NCI-H345 (cell line): ENCODE measurements around the gene CTNNB1.

ENCODE experiments used
- DNase-seq: peaks from one replicate; lab custom pipeline; 2025; lab: John Stamatoyannopoulos, UW

CTNNB1 gene

GRCh38 chr3:41192885-41193284, 6.4 kb upstream of the CTNNB1 start:
- no peak for DNase-seq

GRCh38 chr3:41193794-41194539, 5.3 kb upstream of the CTNNB1 start:
- DNase-seq: no peak

GRCh38 chr3:41194701-41195100, 4.6 kb upstream of the CTNNB1 start:
- DNase-seq: no peak

- DNase-seq: no peak
Observed at GRCh38 chr3:41195946-41196345, 3.4 kb upstream of the CTNNB1 start.

GRCh38 chr3:41196499-41197410, 2.5 kb upstream of the CTNNB1 start:
- DNase-seq: no peak

- no peak for DNase-seq
Observed at GRCh38 chr3:41198046-41198445, 1.3 kb upstream of the CTNNB1 start.

- peak; percentile 14 for DNase-seq
Observed at GRCh38 chr3:41198526-41198925, 779 bp upstream of the CTNNB1 start.

GRCh38 chr3:41199866-41200668, 762 bp downstream of the CTNNB1 start:
- DNase-seq: peak; percentile 18

GRCh38 chr3:41200669-41201021, 1.3 kb downstream of the CTNNB1 start:
- DNase-seq: no peak

GRCh38 chr3:41202075-41202833, 2.9 kb downstream of the CTNNB1 start:
- DNase-seq: peak; percentile 19

- peak; percentile 41 for DNase-seq
Observed at GRCh38 chr3:41202834-41203345, 3.6 kb downstream of the CTNNB1 start.

- no peak for DNase-seq
Observed at GRCh38 chr3:41204369-41204768, 5.1 kb downstream of the CTNNB1 start.

- DNase-seq: no peak
Observed at GRCh38 chr3:41205591-41205990, 6.3 kb downstream of the CTNNB1 start.

GRCh38 chr3:41207355-41207754, 8.1 kb downstream of the CTNNB1 start:
- no peak for DNase-seq

GRCh38 chr3:41208507-41209220, 9.4 kb downstream of the CTNNB1 start:
- DNase-seq: no peak

GRCh38 chr3:41209646-41210045, 10.3 kb downstream of the CTNNB1 start:
- no peak for DNase-seq

GRCh38 chr3:41210966-41211365, 11.7 kb downstream of the CTNNB1 start:
- DNase-seq: no peak

GRCh38 chr3:41212088-41212487, 12.8 kb downstream of the CTNNB1 start:
- no peak for DNase-seq

- DNase-seq: no peak
Observed at GRCh38 chr3:41213588-41213987, 14.3 kb downstream of the CTNNB1 start.

GRCh38 chr3:41216422-41216821, 17.1 kb downstream of the CTNNB1 start:
- no peak for DNase-seq

- no peak for DNase-seq
Observed at GRCh38 chr3:41216993-41217392, 17.7 kb downstream of the CTNNB1 start.
